ENCODE measurements around the gene UFL1.

Gene UFL1

DNA sequence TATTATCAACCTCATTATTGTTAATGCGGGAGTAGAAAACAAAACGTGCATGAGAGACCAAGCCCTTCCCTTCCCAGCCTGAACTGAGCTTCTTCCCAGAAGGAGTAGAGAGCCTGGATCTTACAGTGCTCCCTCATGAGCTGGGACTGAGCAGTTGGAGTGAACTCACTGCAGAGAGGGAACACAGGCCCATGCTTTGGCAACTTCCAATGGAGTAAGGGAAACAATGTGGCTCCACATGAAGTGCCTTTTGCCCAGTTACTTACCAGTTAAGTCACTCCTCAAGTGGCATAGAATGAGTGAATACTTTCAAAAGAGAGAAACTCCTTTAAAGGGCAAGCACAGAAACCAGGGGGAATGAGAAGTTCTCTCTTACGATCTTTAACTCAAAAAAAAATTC lies 53.8 kb downstream of the UFL1 start:
- DNase-seq (ENCODE audit: low read depth), result no peak

DNA sequence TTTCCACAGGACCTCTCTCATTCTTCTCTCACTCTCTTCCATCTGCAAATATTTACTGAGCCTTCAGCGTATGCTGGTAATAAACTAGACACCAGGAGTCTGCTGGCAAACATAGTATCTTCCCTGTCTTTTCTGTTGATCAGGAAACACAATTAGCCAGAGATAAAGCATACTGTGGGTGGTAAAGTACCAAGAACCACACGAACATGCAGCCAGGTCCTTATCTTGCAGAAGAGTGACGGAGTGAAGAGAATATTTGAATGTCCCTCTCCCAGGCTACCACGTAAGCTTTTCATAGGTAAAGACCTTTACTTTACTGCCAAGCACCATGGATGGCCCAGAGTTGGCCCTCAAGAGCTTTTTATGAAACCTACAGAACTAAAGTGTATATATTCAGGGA lies 54.6 kb downstream of the UFL1 start:
- no peak for DNase-seq (ENCODE audit: low read depth)

DNA sequence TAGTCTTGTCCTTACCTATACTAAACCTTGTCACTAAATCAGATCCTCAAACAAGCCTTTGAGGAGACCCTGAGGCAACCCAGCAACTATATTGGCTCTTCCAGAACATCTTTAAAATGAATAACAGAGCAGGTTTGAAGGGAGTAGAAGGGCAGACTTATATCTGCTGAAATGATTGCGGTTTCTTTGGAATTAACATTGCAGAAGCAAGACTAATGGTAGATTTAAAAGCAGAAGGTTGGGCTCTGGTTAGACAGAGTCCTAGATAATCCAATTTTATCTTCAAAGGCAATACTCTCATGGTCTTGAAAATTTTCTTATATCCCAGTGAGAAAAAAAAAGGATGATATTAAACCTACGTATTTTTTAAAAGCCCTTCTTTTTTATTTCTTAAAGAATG lies 60.4 kb downstream of the UFL1 start:
- no peak for DNase-seq (ENCODE audit: low read depth)

DNA sequence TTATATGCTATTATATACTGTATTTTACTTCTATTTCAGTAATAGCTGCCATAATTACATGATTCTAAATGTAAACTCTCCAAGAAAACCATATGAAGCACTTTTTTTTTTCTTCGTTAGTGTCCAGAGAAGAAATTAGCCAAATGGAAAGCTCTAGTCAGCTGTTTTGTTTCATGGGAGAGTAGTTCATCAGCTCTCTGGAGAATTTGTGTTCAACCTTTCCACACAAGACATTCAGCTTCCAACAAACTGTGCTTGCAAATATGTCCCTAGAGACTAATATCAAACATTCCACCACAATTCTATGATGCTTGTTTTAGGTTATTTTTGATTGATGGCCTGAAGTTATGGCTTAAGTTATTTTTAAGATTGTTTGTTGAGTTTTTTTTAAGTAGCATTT lies 60.8 kb downstream of the UFL1 start:
- DNase-seq (ENCODE audit: low read depth), result no peak

DNA sequence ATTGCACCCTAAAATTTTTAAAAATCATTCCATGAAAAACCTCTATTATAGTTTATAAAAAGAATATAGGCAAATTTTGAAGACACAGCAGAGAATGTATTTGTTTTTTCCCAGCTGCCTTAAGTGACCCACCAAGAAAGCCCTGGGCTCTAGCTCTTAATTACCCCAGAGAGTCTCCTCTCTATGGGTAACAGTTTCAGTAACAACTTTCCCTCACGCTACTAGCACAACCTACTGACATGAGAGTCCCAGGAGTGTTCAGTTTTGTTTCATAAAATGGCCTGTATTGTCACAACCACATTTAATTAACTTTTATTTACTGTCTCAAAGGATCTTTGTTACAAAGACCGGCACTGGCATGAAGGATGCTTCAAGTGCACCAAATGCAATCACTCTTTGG lies 82.8 kb downstream of the UFL1 start:
- DNase-seq (ENCODE audit: low read depth), result no peak

Measured in activated gamma-delta T cell treated with anti-CD3 and anti-CD28 coated beads, Interleukin-2, amount 50 U/mL, for 16 hours (primary cell).